Measurements from ENCODE around the gene TUBB6.
A peak's percentile ranks its signal among the peaks of the same experiment; 100 is the strongest.

Gene TUBB6

GRCh38 chr18:12307701-12308385 lies at the start of gene TUBB6:
Gene TUBB6 (plus strand): TSS chr18:12308241. CDS start chr18:12308293, 52 bp downstream.
- peak in 1 of 3 experiments; percentile 32 for DNase-seq (ENCODE audit: low read depth in 3 of 3)

- no peak for DNase-seq (ENCODE audit: low read depth in 3 of 3)
Observed at GRCh38 chr18:12258719-12259705, 49.0 kb upstream of the TUBB6 start.

GRCh38 chr18:12262748-12263147 lies 45.3 kb upstream of the TUBB6 start:
- no peak for DNase-seq (ENCODE audit: low read depth in 3 of 3)

- no peak for DNase-seq (ENCODE audit: low read depth in 3 of 3)
Observed at GRCh38 chr18:12264864-12265263, 43.2 kb upstream of the TUBB6 start.

- peak; percentile 18 to 66 (median 35) for DNase-seq (ENCODE audit: low read depth in 3 of 3)
Observed at GRCh38 chr18:12271376-12272235, 36.4 kb upstream of the TUBB6 start.

- DNase-seq (ENCODE audit: low read depth in 3 of 3) = no peak
Observed at GRCh38 chr18:12274793-12275192, 33.2 kb upstream of the TUBB6 start.

GRCh38 chr18:12276736-12277554 lies 31.1 kb upstream of the TUBB6 start:
- DNase-seq (ENCODE audit: low read depth in 3 of 3) = no peak

- DNase-seq (ENCODE audit: low read depth in 3 of 3) = no peak
Observed at GRCh38 chr18:12278215-12278671, 29.8 kb upstream of the TUBB6 start.

GRCh38 chr18:12278741-12279682 lies 29.0 kb upstream of the TUBB6 start:
- no peak for DNase-seq (ENCODE audit: low read depth in 3 of 3)

- no peak for DNase-seq (ENCODE audit: low read depth in 3 of 3)
Observed at GRCh38 chr18:12279781-12280531, 28.1 kb upstream of the TUBB6 start.

GRCh38 chr18:12281861-12282260 lies 26.2 kb upstream of the TUBB6 start:
- DNase-seq (ENCODE audit: low read depth in 3 of 3) = no peak

GRCh38 chr18:12282442-12283039 lies 25.5 kb upstream of the TUBB6 start:
- DNase-seq (ENCODE audit: low read depth in 3 of 3) = no peak

GRCh38 chr18:12283256-12283655 lies 24.8 kb upstream of the TUBB6 start:
- DNase-seq (ENCODE audit: low read depth in 3 of 3) = no peak

GRCh38 chr18:12283666-12284065 lies 24.4 kb upstream of the TUBB6 start:
- DNase-seq (ENCODE audit: low read depth in 3 of 3) = no peak

GRCh38 chr18:12287131-12287681 lies 20.8 kb upstream of the TUBB6 start:
- no peak for DNase-seq (ENCODE audit: low read depth in 3 of 3)

- DNase-seq (ENCODE audit: low read depth in 3 of 3) = no peak
Observed at GRCh38 chr18:12287684-12288402, 20.2 kb upstream of the TUBB6 start.

- DNase-seq (ENCODE audit: low read depth in 3 of 3) = no peak
Observed at GRCh38 chr18:12288403-12288755, 19.7 kb upstream of the TUBB6 start.

GRCh38 chr18:12290086-12290485 lies 18.0 kb upstream of the TUBB6 start:
- no peak for DNase-seq (ENCODE audit: low read depth in 3 of 3)

Measured in stimulated activated CD4-positive, alpha-beta T cell treated with anti-CD3 and anti-CD28 coated beads, TNF-alpha, amount 100 ng/mL, for 24 hours (primary cell).